GM12801 (cell line): ENCODE results near the gene KCNH8.

Experiments
- CTCF ChIP-seq: IDR thresholded peaks from one replicate; pipeline ENCODE4 v1.5.1; 2011; ENCODE audit warnings: control low read depth; ENCODE audit not compliant: insufficient read length; ENCODE audit errors: extremely low read depth

The KCNH8 gene

GRCh38 chr3:19254784-19255338, 106.6 kb downstream of the KCNH8 start:
- no peak for TF ChIP-seq CTCF

GRCh38 chr3:19256313-19256712, 108.0 kb downstream of the KCNH8 start:
- TF ChIP-seq CTCF = no peak

- no peak for TF ChIP-seq CTCF
Measured at GRCh38 chr3:19263606-19264005, 115.3 kb downstream of the KCNH8 start.

- TF ChIP-seq CTCF = no peak
Measured at GRCh38 chr3:19264424-19264823, 116.1 kb downstream of the KCNH8 start.

GRCh38 chr3:19267040-19267439, 118.7 kb downstream of the KCNH8 start:
- no peak for TF ChIP-seq CTCF

GRCh38 chr3:19270481-19270880, 122.2 kb downstream of the KCNH8 start:
- no peak for TF ChIP-seq CTCF

GRCh38 chr3:19272296-19272695, 124.0 kb downstream of the KCNH8 start:
- TF ChIP-seq CTCF = no peak
